Activated CD4-positive, alpha-beta T cell treated with anti-CD3 and anti-CD28 coated beads for 36 hours (primary cell): ENCODE results near the gene MIEN1. TPM values are rescaled to one million over a fixed set of nuclear protein-coding genes. Genes with fewer than 3 reads are reported as not detected.

Source experiments
- ATAC-seq: fragments of 200-7000 bp; cut with Tn5 transposase; one replicate; pipeline ENCODE4 v1.10.0; 2021; ENCODE audit warnings: mild to moderate bottlenecking, moderate library complexity
- CTCF ChIA-PET: fragments of 350-600 bp; sonication (Branson Sonifier 250); formaldehyde crosslinking; loops from one replicate; lab custom pipeline; 2021; ENCODE audit warnings: antibody characterized with exemption; lab: Charles Lee
- POLR2A ChIA-PET: fragments of 350-600 bp; sonication (Branson Sonifier 250); formaldehyde crosslinking; loops from one replicate; lab custom pipeline; 2021; ENCODE audit warnings: antibody characterized with exemption, inconsistent platforms; lab: Charles Lee
- DNase-seq: peaks from one replicate; pipeline ENCODE4 v3.0.0-alpha.2; 2020
- H3K27ac Mint-ChIP-seq: one replicate; pipeline ENCODE4 v1.8.0; 2021; ENCODE audit warnings: mixed read lengths
- H3K27me3 Mint-ChIP-seq: one replicate; pipeline ENCODE4 v1.8.0; 2021; ENCODE audit warnings: mixed read lengths
- H3K36me3 Mint-ChIP-seq: one replicate; pipeline ENCODE4 v1.8.0; 2021; ENCODE audit warnings: low read depth, mixed read lengths
- H3K4me1 Mint-ChIP-seq: one replicate; pipeline ENCODE4 v1.8.0; 2021; ENCODE audit warnings: mixed read lengths
- H3K4me3 Mint-ChIP-seq: one replicate; pipeline ENCODE4 v1.8.0; 2021; ENCODE audit warnings: mild to moderate bottlenecking, moderate library complexity, mixed read lengths
- H3K9me3 Mint-ChIP-seq: one replicate; pipeline ENCODE4 v1.8.0; 2021; ENCODE audit warnings: low read depth, mixed read lengths
- intact Hi-C, 2 experiments: fragments of 100-400 bp; cut with DNase I in 1 of 2; cut with micrococcal nuclease in 1 of 2; formaldehyde crosslinking; loops; one replicate each; pipeline versions ENCODE4 v1.14.2 to v1.15.1; 2022 to 2024; cut with DNase I, micrococcal nuclease
- microRNA-seq: library from miRNA; unstranded; fragments of <30 nt; microRNA quantifications from one replicate; pipeline ENCODE4 v1.2.0, GENCODE V29; 2021; ENCODE audit warnings: borderline replicate concordance
- total RNA-seq, 2 experiments: library from RNA; stranded (reverse); gene quantifications; one replicate each; pipeline ENCODE4 v1.2.3, GENCODE V29; 2021

MIEN1 gene
- total RNA-seq, 2 experiments from 2014 or later = 32.5 to 39.4 TPM

DNA sequence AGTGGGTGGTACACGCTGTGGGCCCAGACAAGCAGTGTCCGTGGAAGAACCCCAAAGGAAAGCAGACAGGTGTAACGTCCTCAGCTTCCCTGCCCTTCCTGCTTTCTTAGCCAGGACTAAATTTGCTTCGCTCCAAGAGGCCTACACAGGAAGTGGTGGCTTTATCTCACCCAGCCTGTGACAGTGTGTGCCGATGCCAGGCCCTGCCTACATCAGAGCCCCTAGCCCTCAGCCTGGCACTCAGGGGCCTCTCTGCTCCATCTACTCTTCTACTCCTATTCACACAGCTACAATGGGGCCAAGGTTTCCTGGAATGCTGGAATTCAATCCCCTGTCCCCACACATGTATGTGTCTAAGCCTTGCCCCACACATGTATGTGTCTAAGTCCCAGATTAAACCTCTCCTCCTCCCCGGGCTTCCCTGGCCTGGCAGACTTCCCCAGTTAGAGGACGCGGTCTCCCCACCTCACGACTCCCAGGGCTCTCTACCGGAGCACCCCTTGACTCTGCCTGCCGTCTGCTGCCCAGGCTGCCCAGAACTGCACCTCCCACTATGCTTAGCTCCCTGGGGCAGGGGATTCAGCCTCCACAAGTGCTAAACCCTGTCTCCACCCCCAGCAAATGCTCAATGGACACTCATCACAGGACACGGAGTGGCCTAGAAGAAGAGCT is 50.7 kb downstream of the MIEN1 start:
- H3K36me3 Mint-ChIP-seq = peaks cover 9% of the 10 kb centered on the region
- ChIA-PET POLR2A (no interaction called here), CTCF (interaction anchor here (0.6 to 1.8 kb wide), 9 partner anchors 8 to 444 kb away, joined by 3 to 11 read pairs (median 4); partner anchors contain the start of gene PNMT)
- DNase-seq (peak; percentile 55), ATAC-seq (peak; percentile 79)
- peak overlapping the region; percentile 90 for H3K27ac Mint-ChIP-seq
- no peaks in the 10 kb centered on the region for H3K9me3 Mint-ChIP-seq
- no peak overlapping the region for H3K4me3 Mint-ChIP-seq
- intact Hi-C loops = no loop called here
- H3K27me3 Mint-ChIP-seq = no peaks in the 10 kb centered on the region
- peaks cover 56% of the 10 kb centered on the region for H3K4me1 Mint-ChIP-seq

Small RNAs within 50 kb of the gene (microRNA-seq; reads per million reads assigned to microRNA genes)
- not detected for gene MIR4728

Other genes with a start within 250 kb of the MIEN1 start
- gene NEUROD2, start 122.6 kb downstream of the MIEN1 start, total RNA-seq = not detected
- gene PPP1R1B, start 103.6 kb downstream of the MIEN1 start, total RNA-seq = under 1 TPM in 1 of 2 experiments, not detected in 1; 0.18 TPM
- 10 to 100 TPM; 46.8 to 77.9 TPM for gene STARD3, start 93.4 kb downstream of the MIEN1 start, total RNA-seq
- gene TCAP, start 65.2 kb downstream of the MIEN1 start, total RNA-seq = under 1 TPM; 0.82 to 0.95 TPM
- not detected for gene PNMT, start 62.1 kb downstream of the MIEN1 start, total RNA-seq
- 10 to 100 TPM in 1 of 2 experiments, 1 to 10 TPM in 1; 8.6 to 11.9 TPM for gene PGAP3, start 42.5 kb downstream of the MIEN1 start, total RNA-seq
- 1 to 10 TPM; 5.8 to 6.0 TPM for gene ERBB2, start 30.5 kb downstream of the MIEN1 start, total RNA-seq
- 1 to 10 TPM; 2.0 to 3.3 TPM for gene GRB7, start 7.4 kb upstream of the MIEN1 start, total RNA-seq
- 10 to 100 TPM; 37.6 to 50.4 TPM for gene IKZF3, start 133.8 kb upstream of the MIEN1 start, total RNA-seq
- under 1 TPM; 0.19 to 0.34 TPM for gene ZPBP2, start 137.7 kb upstream of the MIEN1 start, total RNA-seq
- 10 to 100 TPM; 17.7 to 18.5 TPM for gene GSDMB, start 188.1 kb upstream of the MIEN1 start, total RNA-seq
- 10 to 100 TPM; 46.8 to 64.9 TPM for gene ORMDL3, start 197.1 kb upstream of the MIEN1 start, total RNA-seq
- not detected for gene LRRC3C, start 197.2 kb upstream of the MIEN1 start, total RNA-seq
- gene GSDMA, start 232.5 kb upstream of the MIEN1 start, total RNA-seq = 1 to 10 TPM in 1 of 2 experiments, under 1 TPM in 1; 0.98 to 1.1 TPM